HG02840 (cell line): ENCODE results near the gene NDUFAF8.

Experiments used
- ATAC-seq: cut with Tn5 transposase; IDR thresholded peaks from one replicate; pipeline ENCODE4 v1.9.1; 2021; ENCODE audit warnings: mild to moderate bottlenecking, moderate library complexity, moderate number of reproducible peaks; ENCODE audit not compliant: unreplicated experiment, low FRiP score

The NDUFAF8 gene

GRCh38 chr17:81250286-81251093 is 11.4 kb downstream of the NDUFAF8 start:
- no peak for ATAC-seq

GRCh38 chr17:81251094-81251708 is 12.1 kb downstream of the NDUFAF8 start:
- no peak for ATAC-seq

GRCh38 chr17:81251709-81252301 is 12.7 kb downstream of the NDUFAF8 start:
- ATAC-seq: no peak

- ATAC-seq: no peak
Measured at GRCh38 chr17:81252326-81252986, 13.3 kb downstream of the NDUFAF8 start.

GRCh38 chr17:81252987-81253329 is 13.8 kb downstream of the NDUFAF8 start:
- ATAC-seq: no peak

GRCh38 chr17:81253358-81254131 is 14.4 kb downstream of the NDUFAF8 start:
- ATAC-seq: no peak

GRCh38 chr17:81254955-81255717 is 16.0 kb downstream of the NDUFAF8 start:
- ATAC-seq: no peak

GRCh38 chr17:81256616-81257015 is 17.5 kb downstream of the NDUFAF8 start:
- no peak for ATAC-seq

GRCh38 chr17:81257533-81257932 is 18.4 kb downstream of the NDUFAF8 start:
- no peak for ATAC-seq

GRCh38 chr17:81258292-81258691 is 19.2 kb downstream of the NDUFAF8 start:
- no peak for ATAC-seq

GRCh38 chr17:81259058-81259605 is 20.0 kb downstream of the NDUFAF8 start:
- no peak for ATAC-seq

GRCh38 chr17:81260171-81260570 is 21.1 kb downstream of the NDUFAF8 start:
- ATAC-seq: no peak

- ATAC-seq: no peak
Measured at GRCh38 chr17:81260641-81261040, 21.5 kb downstream of the NDUFAF8 start.

GRCh38 chr17:81261096-81261495 is 22.0 kb downstream of the NDUFAF8 start:
- ATAC-seq: no peak

- ATAC-seq: no peak
Measured at GRCh38 chr17:81261582-81262336, 22.6 kb downstream of the NDUFAF8 start.

- ATAC-seq: no peak
Measured at GRCh38 chr17:81263371-81264181, 24.5 kb downstream of the NDUFAF8 start.

GRCh38 chr17:81264640-81265039 is 25.5 kb downstream of the NDUFAF8 start:
- ATAC-seq: no peak

GRCh38 chr17:81265576-81265975 is 26.5 kb downstream of the NDUFAF8 start:
- ATAC-seq: no peak
